WI38 (cell line): ENCODE results near the gene LIN9.

Experiments
- H3K4me3 ChIP-seq: 2 replicates; pipeline ENCODE4 v1.5.1; 2011; ENCODE audit warnings: low read depth, mild to moderate bottlenecking, control low read depth, low read length
- TF ChIP-seq, protein P1 (sequence below): IDR thresholded peaks from 2 replicates; pipeline ENCODE4 v1.5.1; 2012; ENCODE audit warnings: low read depth, mild to moderate bottlenecking, control low read depth, low read length

Gene LIN9

DNA sequence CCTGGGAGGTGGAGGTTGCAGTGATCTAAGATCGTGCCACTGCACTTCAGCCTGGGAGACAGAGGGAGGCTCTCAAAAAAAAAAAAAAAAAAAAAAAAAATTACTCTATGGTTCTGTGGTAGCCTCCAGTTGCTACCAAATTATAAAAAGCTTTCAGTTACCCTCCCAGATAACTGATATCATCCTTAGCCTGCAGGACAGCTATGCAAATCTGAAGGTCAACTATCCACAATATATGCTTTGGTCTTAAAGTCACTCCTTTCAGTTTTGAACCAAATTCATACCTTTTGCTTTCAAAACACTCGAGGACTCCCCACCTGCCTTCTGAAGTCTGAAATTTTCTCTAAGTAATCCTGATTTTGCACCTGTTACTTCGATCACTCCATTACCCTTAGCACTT, 82.4 kb downstream of the LIN9 start:
- TF ChIP-seq, protein P1, sequence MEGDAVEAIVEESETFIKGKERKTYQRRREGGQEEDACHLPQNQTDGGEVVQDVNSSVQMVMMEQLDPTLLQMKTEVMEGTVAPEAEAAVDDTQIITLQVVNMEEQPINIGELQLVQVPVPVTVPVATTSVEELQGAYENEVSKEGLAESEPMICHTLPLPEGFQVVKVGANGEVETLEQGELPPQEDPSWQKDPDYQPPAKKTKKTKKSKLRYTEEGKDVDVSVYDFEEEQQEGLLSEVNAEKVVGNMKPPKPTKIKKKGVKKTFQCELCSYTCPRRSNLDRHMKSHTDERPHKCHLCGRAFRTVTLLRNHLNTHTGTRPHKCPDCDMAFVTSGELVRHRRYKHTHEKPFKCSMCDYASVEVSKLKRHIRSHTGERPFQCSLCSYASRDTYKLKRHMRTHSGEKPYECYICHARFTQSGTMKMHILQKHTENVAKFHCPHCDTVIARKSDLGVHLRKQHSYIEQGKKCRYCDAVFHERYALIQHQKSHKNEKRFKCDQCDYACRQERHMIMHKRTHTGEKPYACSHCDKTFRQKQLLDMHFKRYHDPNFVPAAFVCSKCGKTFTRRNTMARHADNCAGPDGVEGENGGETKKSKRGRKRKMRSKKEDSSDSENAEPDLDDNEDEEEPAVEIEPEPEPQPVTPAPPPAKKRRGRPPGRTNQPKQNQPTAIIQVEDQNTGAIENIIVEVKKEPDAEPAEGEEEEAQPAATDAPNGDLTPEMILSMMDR: no peak
- no peak overlapping the region for H3K4me3 ChIP-seq

DNA sequence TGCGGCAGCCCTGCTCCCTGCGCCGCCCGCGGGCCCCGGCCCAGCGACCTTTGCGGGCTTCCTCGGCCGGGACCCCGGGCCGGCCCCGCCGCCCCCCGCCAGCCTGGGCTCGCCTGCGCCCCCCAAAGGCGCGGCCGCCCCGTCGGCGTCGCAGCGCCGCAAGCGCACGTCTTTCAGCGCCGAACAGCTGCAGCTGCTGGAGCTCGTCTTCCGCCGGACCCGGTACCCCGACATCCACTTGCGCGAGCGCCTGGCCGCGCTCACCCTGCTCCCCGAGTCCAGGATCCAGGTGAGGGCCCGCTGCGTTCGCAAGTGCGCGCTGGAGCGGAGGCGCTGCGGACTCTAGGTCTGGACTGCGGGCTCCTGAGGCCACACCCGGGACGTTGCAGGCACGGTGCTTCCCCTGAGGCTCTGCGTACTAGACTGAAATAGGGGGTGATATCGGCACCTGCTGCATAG, 85.1 kb downstream of the LIN9 start:
- peak overlapping the region; percentile 54 for H3K4me3 ChIP-seq
- TF ChIP-seq, protein P1: no peak

DNA sequence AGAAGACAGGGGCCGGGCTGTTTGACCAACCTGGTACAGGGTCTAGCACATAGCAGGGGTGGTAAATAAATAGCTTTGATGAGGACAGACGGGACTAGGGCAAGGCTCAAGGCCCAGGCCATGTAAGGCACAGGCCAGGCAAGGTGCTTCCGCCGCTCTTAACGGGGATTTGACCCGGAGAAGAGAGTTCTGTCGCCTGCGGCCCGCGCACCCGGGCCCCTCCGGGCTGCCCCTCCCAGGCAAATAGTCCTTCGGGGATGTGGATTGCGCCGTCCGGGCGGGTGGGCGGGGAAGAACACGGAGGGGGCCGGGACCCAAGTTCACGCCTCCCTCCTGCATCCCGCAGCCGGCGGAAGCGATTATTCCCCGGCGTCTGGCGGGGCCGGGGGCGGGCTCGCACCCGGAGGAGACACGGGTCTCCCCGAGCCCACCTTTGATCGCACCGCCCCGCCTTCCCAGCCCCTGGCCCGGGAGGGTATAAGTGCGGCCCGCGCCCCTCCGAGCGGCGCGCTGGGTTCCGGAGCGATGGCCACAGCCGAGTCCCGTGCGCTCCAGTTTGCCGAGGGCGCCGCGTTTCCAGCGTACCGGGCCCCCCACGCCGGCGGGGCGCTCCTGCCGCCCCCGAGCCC, 85.7 kb downstream of the LIN9 start, which contains the start of gene MIXL1:
Gene MIXL1, plus strand, starts transcription at position 508 of the 629 bp plus-strand sequence. Its CDS starts 18 bp downstream, at position 526.
- TF ChIP-seq, protein P1: no peak
- H3K4me3 ChIP-seq: peak within 1 kb of the TSS; percentile 54

DNA sequence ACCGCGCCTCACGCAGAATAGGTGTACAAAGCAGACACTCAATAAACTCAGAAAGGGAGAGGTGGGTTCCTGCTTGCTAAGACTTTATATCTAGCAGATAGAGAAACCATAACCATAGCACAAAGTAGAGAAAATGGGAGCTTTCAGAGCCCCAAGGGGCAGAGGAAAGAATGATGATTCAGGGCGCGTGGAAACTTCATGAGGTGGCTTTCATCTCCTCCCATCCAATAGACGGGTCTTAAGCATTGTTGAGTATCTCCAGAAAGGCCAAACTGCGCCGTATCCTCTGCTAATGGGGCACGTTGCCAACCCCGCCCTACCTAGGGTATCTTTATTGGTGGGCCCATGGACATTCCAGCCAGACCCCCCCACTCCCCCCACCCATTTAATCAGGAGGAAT, 86.3 kb downstream of the LIN9 start:
- H3K4me3 ChIP-seq: no peak overlapping the region
- TF ChIP-seq, protein P1: no peak

DNA sequence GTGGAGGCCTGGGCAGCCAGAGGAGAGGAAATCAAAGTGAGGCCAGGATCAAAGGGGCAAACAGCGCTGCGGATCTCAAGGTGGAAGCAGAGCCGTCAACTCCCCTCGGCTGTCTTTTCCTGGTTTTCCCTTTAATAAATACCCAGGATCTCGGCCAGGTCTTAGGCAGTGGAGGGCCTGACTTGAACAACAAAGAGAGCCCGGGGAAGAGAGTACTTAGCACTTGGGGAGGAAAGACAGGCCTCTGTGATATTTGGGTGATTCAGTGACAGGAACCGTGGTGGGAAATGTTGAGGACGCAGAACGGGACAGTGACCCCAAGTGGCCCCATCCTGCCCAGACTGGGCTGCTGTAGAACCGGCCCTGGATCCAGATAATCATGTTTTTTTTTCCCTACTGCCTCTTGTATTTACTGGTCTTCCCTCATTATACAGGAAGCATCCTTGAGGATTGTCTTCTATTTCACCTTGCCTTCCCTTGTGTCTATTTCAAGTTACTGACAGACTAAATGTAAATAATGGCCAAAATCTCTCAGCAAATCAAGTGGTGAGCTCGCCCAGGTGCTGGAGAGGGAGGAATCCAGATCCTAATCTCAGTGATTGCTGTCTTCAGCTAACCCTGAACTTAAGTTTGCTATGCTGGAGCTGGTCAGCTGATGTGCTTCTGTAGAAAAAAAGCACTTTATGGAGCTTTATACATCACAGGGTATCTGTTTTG, 88.3 kb downstream of the LIN9 start:
- H3K4me3 ChIP-seq: no peak overlapping the region
- TF ChIP-seq, protein P1: no peak

DNA sequence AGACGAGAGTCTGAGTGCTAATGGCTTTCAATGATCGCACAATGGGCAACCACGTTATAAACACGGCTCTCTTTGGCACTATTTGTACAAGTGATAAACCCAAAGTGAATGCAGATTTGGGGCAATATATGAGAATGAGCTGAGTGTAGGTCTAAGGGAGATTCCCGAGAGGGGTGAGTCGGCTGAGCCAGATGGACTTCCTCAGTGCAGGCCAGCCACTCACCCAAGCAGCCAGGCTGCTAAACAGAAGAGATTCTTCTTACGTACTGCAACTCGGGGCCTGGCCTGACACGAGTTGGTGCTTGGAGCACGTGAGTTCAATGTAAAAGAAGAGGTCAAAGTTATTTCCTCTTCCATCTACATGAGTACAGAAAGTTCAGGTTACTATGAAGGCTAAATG, 91.7 kb downstream of the LIN9 start:
- no peak overlapping the region for H3K4me3 ChIP-seq
- TF ChIP-seq, protein P1: no peak

DNA sequence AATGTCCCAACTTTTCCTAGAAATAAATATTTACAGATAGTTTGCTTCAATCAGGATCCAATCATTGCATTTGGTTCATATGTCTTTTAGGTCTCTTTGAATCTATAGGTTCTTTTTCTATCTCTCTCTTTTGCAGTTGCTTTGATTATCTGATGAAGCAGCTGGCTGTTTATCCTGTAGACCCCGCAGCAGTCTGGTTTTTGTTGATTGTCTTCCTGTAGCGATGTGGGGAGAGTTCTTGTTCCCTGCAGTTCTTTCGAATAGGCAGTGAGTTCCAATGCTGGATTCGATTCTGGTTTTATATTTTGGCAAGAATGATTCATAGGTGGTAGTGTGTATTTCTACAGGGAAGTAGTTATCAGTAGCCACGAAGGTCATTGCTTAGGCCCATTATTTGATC, 92.9 kb downstream of the LIN9 start:
- TF ChIP-seq, protein P1: no peak
- H3K4me3 ChIP-seq: no peak overlapping the region
